Activated CD8-positive, alpha-beta memory T cell treated with anti-CD3 and anti-CD28 coated beads for 36 hours (primary cell): ENCODE measurements around the gene ACOT7. TPM values are rescaled to one million over a fixed set of nuclear protein-coding genes. Genes with fewer than 3 reads are reported as not detected.
"Not testable (repeated sequence)": the region's sequence is repeated elsewhere in the genome, so short reads cannot be mapped to it uniquely, and the experiment has no call there.

Experiments used
- CTCF ChIA-PET: fragments of 350-600 bp; sonication (Branson Sonifier 250); formaldehyde crosslinking; loops from one replicate; lab custom pipeline; 2021; ENCODE audit warnings: antibody characterized with exemption; lab: Charles Lee
- POLR2A ChIA-PET: fragments of 350-600 bp; sonication (Branson Sonifier 250); formaldehyde crosslinking; loops from one replicate; lab custom pipeline; 2021; ENCODE audit warnings: antibody characterized with exemption; lab: Charles Lee
- total RNA-seq, 2 experiments: library from RNA; stranded (reverse); gene quantifications; one replicate each; pipeline ENCODE4 v1.2.3, GENCODE V29; 2021

The ACOT7 gene
- total RNA-seq, 2 experiments from 2014 or later: 97.9 to 104 TPM

- POLR2A ChIA-PET: no interaction called here
- CTCF ChIA-PET: interaction anchor here (0.6 to 1.3 kb wide), 4 partner anchors 20 to 228 kb away, joined by 3 to 4 read pairs (median 3); no protein-coding TSS in a partner anchor
Observed at GRCh38 chr1:6412896-6413295, 19.3 kb upstream of the ACOT7 start.

- CTCF ChIA-PET: interaction anchor here (1.1 to 1.6 kb wide), 2 partner anchors 63 to 164 kb away, joined by 4 to 6 read pairs; no protein-coding TSS in a partner anchor
- POLR2A ChIA-PET: no interaction called here
Observed at GRCh38 chr1:6410248-6410893, 16.8 kb upstream of the ACOT7 start.

- POLR2A ChIA-PET: interaction anchor here (0.7 kb wide), 1 partner anchor 87 kb away, joined by 7 read pairs; no protein-coding TSS in a partner anchor
- CTCF ChIA-PET: interaction anchor here (1.1 to 1.6 kb wide), 2 partner anchors 62 to 163 kb away, joined by 4 to 6 read pairs; no protein-coding TSS in a partner anchor
Observed at GRCh38 chr1:6409733-6410132, 16.2 kb upstream of the ACOT7 start.

- CTCF ChIA-PET: interaction anchor here (0.7 to 1.6 kb wide), 3 partner anchors 60 to 163 kb away, joined by 3 to 6 read pairs (median 4); no protein-coding TSS in a partner anchor
- POLR2A ChIA-PET: no interaction called here
Observed at GRCh38 chr1:6409053-6409452, 15.5 kb upstream of the ACOT7 start.

GRCh38 chr1:6408023-6408422 lies 14.5 kb upstream of the ACOT7 start:
- CTCF ChIA-PET: interaction anchor here (0.7 to 1.8 kb wide), 4 partner anchors 12 to 161 kb away, joined by 3 to 9 read pairs (median 4); no protein-coding TSS in a partner anchor
- POLR2A ChIA-PET: no interaction called here

- ChIA-PET POLR2A (no interaction called here), CTCF (interaction anchor here (0.6 to 1.6 kb wide), 9 partner anchors 10 to 300 kb away, joined by 3 to 7 read pairs (median 3); partner anchors contain the start of gene HES2)
Observed at GRCh38 chr1:6401673-6402072, 8.1 kb upstream of the ACOT7 start.

- ChIA-PET CTCF (interaction anchor here (0.9 to 2.4 kb wide), 4 partner anchors 39 to 153 kb away, joined by 3 to 11 read pairs (median 3); no protein-coding TSS in a partner anchor), POLR2A (no interaction called here)
Observed at GRCh38 chr1:6399294-6399693, 5.7 kb upstream of the ACOT7 start.

GRCh38 chr1:6397844-6398441 lies 4.4 kb upstream of the ACOT7 start:
- ChIA-PET POLR2A (no interaction called here), CTCF (interaction anchor here (0.7 to 2.4 kb wide), 5 partner anchors 40 to 151 kb away, joined by 3 to 11 read pairs (median 3); no protein-coding TSS in a partner anchor)

GRCh38 chr1:6396998-6397397 lies 3.4 kb upstream of the ACOT7 start:
- POLR2A ChIA-PET: interaction anchor here (0.7 kb wide), 1 partner anchor 10 kb away, joined by 6 read pairs; no protein-coding TSS in a partner anchor
- CTCF ChIA-PET: interaction anchor here (0.7 to 1.1 kb wide), 6 partner anchors 30 to 304 kb away, joined by 3 to 5 read pairs (median 3); partner anchors contain the start of gene DNAJC11

GRCh38 chr1:6395781-6396244 lies 2.2 kb upstream of the ACOT7 start:
- CTCF ChIA-PET: interaction anchor here (0.8 to 4.2 kb wide), 2 partner anchors 56 to 149 kb away, joined by 3 to 19 read pairs; no protein-coding TSS in a partner anchor
- POLR2A ChIA-PET: not testable (repeated sequence)

- POLR2A ChIA-PET: not testable (repeated sequence)
- CTCF ChIA-PET: interaction anchor here (0.8 to 4.2 kb wide), 3 partner anchors 36 to 149 kb away, joined by 3 to 19 read pairs (median 5); no protein-coding TSS in a partner anchor
Observed at GRCh38 chr1:6395130-6395529, 1.6 kb upstream of the ACOT7 start.

GRCh38 chr1:6392809-6393399 lies 663 bp downstream of the ACOT7 start:
- CTCF ChIA-PET: interaction anchor here (1.0 to 4.2 kb wide), 3 partner anchors 9 to 146 kb away, joined by 5 to 19 read pairs (median 7); no protein-coding TSS in a partner anchor
- POLR2A ChIA-PET: interaction anchor here (1.3 to 3.1 kb wide), 2 partner anchors 35 to 44 kb away, joined by 6 to 15 read pairs; no protein-coding TSS in a partner anchor

- CTCF ChIA-PET: interaction anchor here (1.0 to 4.2 kb wide), 4 partner anchors 10 to 146 kb away, joined by 3 to 19 read pairs (median 6); no protein-coding TSS in a partner anchor
- POLR2A ChIA-PET: interaction anchor here (1.3 to 3.1 kb wide), 2 partner anchors 34 to 43 kb away, joined by 6 to 15 read pairs; no protein-coding TSS in a partner anchor
Observed at GRCh38 chr1:6391951-6392808, 1.4 kb downstream of the ACOT7 start.

GRCh38 chr1:6389971-6390370 lies 3.6 kb downstream of the ACOT7 start:
- POLR2A ChIA-PET: no interaction called here
- CTCF ChIA-PET: no interaction called here

- POLR2A ChIA-PET: interaction anchor here (0.6 kb wide), 1 partner anchor 8 kb away, joined by 9 read pairs; no protein-coding TSS in a partner anchor
- CTCF ChIA-PET: no interaction called here
Observed at GRCh38 chr1:6386371-6386949, 7.1 kb downstream of the ACOT7 start.

GRCh38 chr1:6385488-6386191 lies 7.9 kb downstream of the ACOT7 start:
- POLR2A ChIA-PET: no interaction called here
- CTCF ChIA-PET: interaction anchor here (1.5 kb wide), 1 partner anchor 139 kb away, joined by 9 read pairs; no protein-coding TSS in a partner anchor

- ChIA-PET POLR2A (no interaction called here), CTCF (interaction anchor here (1.1 to 1.5 kb wide), 2 partner anchors 9 to 138 kb away, joined by 4 to 9 read pairs; no protein-coding TSS in a partner anchor)
Observed at GRCh38 chr1:6384962-6385361, 8.6 kb downstream of the ACOT7 start.
